Dedifferentiated amniotic fluid mesenchymal stem cell (primary cell): ENCODE data around the gene LIX1L.

Source experiments
- DNase-seq: peaks from one replicate; pipeline ENCODE4 v3.0.0-alpha.2; 2016; ENCODE audit errors: extremely low spot score

LIX1L gene

GRCh38 chr1:145893306-145894055, 64.3 kb downstream of the LIX1L start:
- DNase-seq = no peak

- no peak for DNase-seq
Observed at GRCh38 chr1:145892486-145893087, 65.2 kb downstream of the LIX1L start.

- DNase-seq = peak; percentile 94
Observed at GRCh38 chr1:145891587-145892485, 66.0 kb downstream of the LIX1L start.

GRCh38 chr1:145891143-145891542, 66.7 kb downstream of the LIX1L start:
- no peak for DNase-seq

GRCh38 chr1:145889722-145890121, 68.1 kb downstream of the LIX1L start:
- DNase-seq = no peak

- DNase-seq = no peak
Observed at GRCh38 chr1:145887631-145888030, 70.2 kb downstream of the LIX1L start.

GRCh38 chr1:145886816-145887215, 71.0 kb downstream of the LIX1L start:
- DNase-seq = no peak

- DNase-seq = no peak
Observed at GRCh38 chr1:145886390-145886789, 71.4 kb downstream of the LIX1L start.

- peak; percentile 39 for DNase-seq
Observed at GRCh38 chr1:145885738-145886287, 72.0 kb downstream of the LIX1L start, which contains the start of gene ANKRD35. TSS of gene ANKRD35 (minus strand) at chr1:145885866. CDS start at chr1:145885758, 108 bp downstream.

- no peak for DNase-seq
Observed at GRCh38 chr1:145884675-145885074, 73.1 kb downstream of the LIX1L start.
